Stomach (tissue), 9 donors: Measurements from ENCODE around the gene TMEM88. TPM values are rescaled to one million over a fixed set of nuclear protein-coding genes. Genes with fewer than 3 reads are reported as not detected.

Experiments used
- DNase-seq, 2 donors: peaks; one replicate each; pipeline versions ENCODE4 v3.0.0 to v3.0.0-alpha.2; 2013 to 2019
- H3K27ac ChIP-seq, 5 donors: fragments of 200-600 bp in 4 of 5; sonication (generic) in 4 of 5; one replicate each; pipeline ENCODE4 v1.5.1; 2013 to 2019; ENCODE audit warnings: mild to moderate bottlenecking in 1 of 5, moderate library complexity in 1 of 5
- H3K27me3 ChIP-seq, 3 donors: fragments of 200-600 bp; sonication (generic); one replicate each; pipeline ENCODE4 v1.5.1; 2017 to 2019; ENCODE audit warnings: mixed run types in 1 of 3
- H3K36me3 ChIP-seq, 4 donors: fragments of 200-600 bp; sonication (generic); 1 replicate in 3 of 4; 2 replicates in 1 of 4; pipeline ENCODE4 v1.5.1; 2016 to 2019
- H3K4me1 ChIP-seq, 4 donors: fragments of 200-600 bp; sonication (generic); one replicate each; pipeline ENCODE4 v1.5.1; 2016 to 2019
- H3K4me3 ChIP-seq, 4 donors: fragments of 200-600 bp; sonication (generic) in 3 of 4; one replicate each; pipeline ENCODE4 v1.5.1; 2016 to 2019; ENCODE audit warnings: mild to moderate bottlenecking in 1 of 4
- H3K9me3 ChIP-seq, 4 donors: fragments of 200-600 bp; sonication (generic); one replicate each; pipeline ENCODE4 v1.5.1; 2016 to 2019
- EP300 ChIP-seq: sonication (generic); formaldehyde crosslinking; IDR thresholded peaks from one replicate; pipeline ENCODE4 v1.6.1; 2017; ENCODE audit warnings: antibody characterized with exemption
- POLR2A ChIP-seq, 4 donors: fragments of 450-650 bp; IDR thresholded peaks; one replicate each; pipeline ENCODE4 v1.6.1; 2016; ENCODE audit warnings: antibody characterized with exemption in 4 of 4, control low read depth in 2 of 4, mild to moderate bottlenecking in 1 of 4, moderate library complexity in 1 of 4
- POLR2AphosphoS5 ChIP-seq, 3 donors: sonication (generic); formaldehyde crosslinking; IDR thresholded peaks; one replicate each; pipeline ENCODE4 v1.6.1; 2016; ENCODE audit warnings: antibody characterized with exemption in 3 of 3
- WGBS, 5 donors: extraction: QIAGEN DNeasy Blood & Tissue Kit in 3 of 5; methylation state at CpG; one replicate each; pipeline versions ENCODE4 v1.1.5 to v1.1.7; 2013 to 2018; 5-methylcytosine and 5-hydroxymethylcytosine counted together
- intact Hi-C: fragments of 100-400 bp; cut with DNase I; formaldehyde crosslinking; loops from one replicate; pipeline ENCODE4 v1.15.1; 2023; ENCODE audit warnings: low total_unique reads
- polyA plus RNA-seq, 3 donors: library from polyadenylated mRNA; stranded (reverse); fragments of 200-250 nt; gene quantifications; one replicate each; pipeline ENCODE4 v1.2.3, GENCODE V29; 2013
- total RNA-seq, 5 donors: library from RNA; depleted of rRNA; stranded (reverse); fragments of >200 nt; gene quantifications; one replicate each; pipeline versions ENCODE4 v1.1.0 to v1.2.3, GENCODE V29; 2014 to 2016
- TF ChIP-seq, protein P1 (sequence below), 7 experiments: fragments of 450-650 bp in 4 of 7; fragments of 200-600 bp in 3 of 7; sonication (generic) in 3 of 7; IDR thresholded peaks; one replicate each; pipeline ENCODE4 v1.5.1; 2016 to 2019; ENCODE audit warnings: antibody characterized with exemption in 7 of 7, control low read depth in 2 of 7, mild to moderate bottlenecking in 1 of 7
- donor health status: healthy with polysubstance abuse.
- donor health status: Bipolar disorder and iron deficiency.
- donor health status: healthy.

TMEM88 gene
- total and polyA plus RNA-seq, 8 donors = 1.8 to 36.0 (median 10.4) TPM; not detected in 2

DNA sequence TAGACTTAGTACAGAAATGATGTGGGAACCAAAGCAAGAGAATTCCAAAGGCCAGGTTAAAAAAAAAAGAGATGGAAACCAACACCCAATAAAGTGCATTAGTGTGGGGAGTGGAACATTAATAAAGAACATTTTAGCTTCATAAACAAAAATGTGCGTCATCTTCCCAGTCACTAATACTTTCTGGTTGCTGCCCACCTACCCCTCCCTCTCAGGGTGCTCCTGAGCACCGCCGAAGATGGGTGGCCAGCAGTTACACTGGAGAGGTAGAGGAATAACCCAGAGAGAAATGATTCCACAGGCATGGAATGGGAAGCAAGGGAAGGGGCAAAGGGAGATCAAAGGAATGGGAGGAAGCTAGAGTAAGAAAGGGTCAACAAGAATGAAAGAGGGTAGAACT is 27.8 kb downstream of the TMEM88 start:
- DNase-seq = no peak
- 64 to 81% (median 76%) methylated on average over 3 of the region's 3 CpGs for WGBS, 5 donors
- Histone ChIP-seq H3K27me3 (no peaks in the 10 kb centered on the region), H3K27ac (peak overlapping the region in 4 of 5 donors; percentile 95 to 98 (median 98)), H3K9me3 (no peaks in the 10 kb centered on the region), H3K4me3 (no peak overlapping the region), H3K36me3 (peaks cover 4 to 41% (median 26%) of the 10 kb centered on the region in 4 donors), H3K4me1 (peaks cover 8 to 66% (median 49%) of the 10 kb centered on the region in 4 donors)
- intact Hi-C loops = no loop called here
- TF ChIP-seq POLR2AphosphoS5 (IDR thresholded peaks at IDR 0.05) (no peak), EP300 (no peak), POLR2A (IDR thresholded peaks at IDR 0.05) (no peak)
- TF ChIP-seq, protein P1, sequence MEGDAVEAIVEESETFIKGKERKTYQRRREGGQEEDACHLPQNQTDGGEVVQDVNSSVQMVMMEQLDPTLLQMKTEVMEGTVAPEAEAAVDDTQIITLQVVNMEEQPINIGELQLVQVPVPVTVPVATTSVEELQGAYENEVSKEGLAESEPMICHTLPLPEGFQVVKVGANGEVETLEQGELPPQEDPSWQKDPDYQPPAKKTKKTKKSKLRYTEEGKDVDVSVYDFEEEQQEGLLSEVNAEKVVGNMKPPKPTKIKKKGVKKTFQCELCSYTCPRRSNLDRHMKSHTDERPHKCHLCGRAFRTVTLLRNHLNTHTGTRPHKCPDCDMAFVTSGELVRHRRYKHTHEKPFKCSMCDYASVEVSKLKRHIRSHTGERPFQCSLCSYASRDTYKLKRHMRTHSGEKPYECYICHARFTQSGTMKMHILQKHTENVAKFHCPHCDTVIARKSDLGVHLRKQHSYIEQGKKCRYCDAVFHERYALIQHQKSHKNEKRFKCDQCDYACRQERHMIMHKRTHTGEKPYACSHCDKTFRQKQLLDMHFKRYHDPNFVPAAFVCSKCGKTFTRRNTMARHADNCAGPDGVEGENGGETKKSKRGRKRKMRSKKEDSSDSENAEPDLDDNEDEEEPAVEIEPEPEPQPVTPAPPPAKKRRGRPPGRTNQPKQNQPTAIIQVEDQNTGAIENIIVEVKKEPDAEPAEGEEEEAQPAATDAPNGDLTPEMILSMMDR (IDR thresholded peaks at IDR 0.05) = no peak

DNA sequence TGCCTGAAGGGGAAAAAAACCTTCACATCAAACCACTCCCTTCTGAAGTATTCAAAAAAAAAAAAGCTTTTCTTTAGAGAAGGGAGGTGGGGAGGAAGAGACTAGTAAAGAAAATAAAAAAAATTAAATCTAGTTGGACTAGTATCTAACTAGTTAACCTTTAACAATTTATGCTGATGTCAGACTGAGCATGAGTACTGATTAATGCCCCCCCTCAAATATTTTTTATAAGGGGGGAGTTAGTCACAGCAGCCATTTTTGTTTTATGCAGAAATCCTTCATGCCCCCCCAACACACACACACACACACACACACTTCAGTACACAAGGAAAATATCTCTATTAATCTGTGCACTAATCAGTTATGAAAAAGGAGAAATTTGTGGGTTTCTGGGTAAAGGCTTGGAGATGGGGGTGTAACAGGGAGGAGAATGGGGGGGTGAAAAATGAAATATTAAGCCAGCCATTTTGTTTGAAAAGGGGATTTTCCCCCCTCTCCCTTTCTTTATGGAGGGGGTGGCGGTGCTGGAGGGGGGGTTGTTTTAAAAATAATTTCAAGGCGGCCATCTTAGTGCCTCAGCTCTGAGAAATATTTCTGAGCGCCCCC is 29.0 kb downstream of the TMEM88 start:
- Histone ChIP-seq H3K36me3 (peaks cover 4 to 34% (median 21%) of the 10 kb centered on the region in 4 donors), H3K4me3 (peak overlapping the region; percentile 78 to 93 (median 84)), H3K4me1 (peaks cover 21 to 78% (median 61%) of the 10 kb centered on the region in 4 donors), H3K27me3 (no peaks in the 10 kb centered on the region), H3K27ac (peak overlapping the region in 4 of 5 donors; percentile 95 to 98 (median 98)), H3K9me3 (no peaks in the 10 kb centered on the region)
- intact Hi-C loops = no loop called here
- peak in 1 of 2 donors; percentile 83 for DNase-seq
- TF ChIP-seq, protein P1 (IDR thresholded peaks at IDR 0.05) = no peak
- TF ChIP-seq POLR2A (IDR thresholded peaks at IDR 0.05) (no peak), EP300 (no peak), POLR2AphosphoS5 (IDR thresholded peaks at IDR 0.05) (no peak)
- 0 to 9% (median 5%) methylated on average over 3 of the region's 3 CpGs for WGBS, 5 donors

DNA sequence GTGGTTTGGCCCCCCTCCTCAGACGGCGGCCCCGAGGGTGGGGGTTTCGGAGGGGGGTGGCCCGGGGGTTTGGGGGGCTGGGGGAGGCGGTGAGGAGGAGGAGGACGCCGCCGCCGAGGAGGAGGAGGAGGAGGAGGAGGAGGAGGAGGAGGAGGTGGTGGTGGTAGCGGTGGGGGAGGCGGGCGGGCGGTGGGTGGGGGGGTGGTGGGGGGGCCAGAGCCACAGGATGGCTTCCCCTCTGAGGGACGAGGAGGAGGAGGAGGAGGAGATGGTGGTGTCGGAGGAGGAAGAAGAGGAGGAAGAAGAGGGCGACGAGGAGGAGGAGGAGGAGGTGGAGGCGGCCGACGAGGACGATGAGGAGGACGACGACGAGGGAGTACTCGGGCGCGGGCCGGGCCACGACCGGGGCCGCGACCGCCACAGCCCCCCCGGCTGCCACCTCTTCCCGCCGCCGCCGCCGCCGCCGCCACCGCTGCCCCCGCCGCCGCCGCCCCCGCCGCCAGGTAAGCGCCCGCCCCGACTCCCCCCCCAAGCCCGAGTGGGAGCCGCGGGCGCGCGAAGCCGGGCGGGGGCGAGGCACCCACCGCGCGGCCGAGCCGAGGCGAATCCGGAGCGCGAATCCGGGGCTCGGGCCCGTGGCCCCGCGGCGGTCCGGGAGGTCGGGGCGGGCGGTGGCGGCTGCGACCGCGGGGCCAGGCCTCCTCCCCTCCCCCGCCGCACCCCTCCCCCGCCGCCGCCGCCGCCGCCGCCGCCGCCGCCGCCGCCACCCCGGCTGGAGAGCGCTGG is 29.9 kb downstream of the TMEM88 start:
- Histone ChIP-seq H3K9me3 (no peaks in the 10 kb centered on the region), H3K27ac (peak overlapping the region; percentile 95 to 98 (median 97)), H3K27me3 (no peaks in the 10 kb centered on the region), H3K36me3 (peaks cover 4 to 26% (median 17%) of the 10 kb centered on the region in 4 donors), H3K4me3 (peak overlapping the region; percentile 78 to 93 (median 84)), H3K4me1 (peaks cover 30 to 84% (median 70%) of the 10 kb centered on the region in 4 donors)
- TF ChIP-seq, protein P1 (IDR thresholded peaks at IDR 0.05) = no peak
- TF ChIP-seq POLR2AphosphoS5 (IDR thresholded peaks at IDR 0.05) = no peak
- TF ChIP-seq POLR2A (IDR thresholded peaks at IDR 0.05) = no peak
- no peak for TF ChIP-seq EP300
- peak; percentile 28 to 57 for DNase-seq
- intact Hi-C loops = no loop called here
- WGBS, 5 donors = 0 to 6% (median 1%) methylated on average over 5 to 64 of the region's 100 CpGs

DNA sequence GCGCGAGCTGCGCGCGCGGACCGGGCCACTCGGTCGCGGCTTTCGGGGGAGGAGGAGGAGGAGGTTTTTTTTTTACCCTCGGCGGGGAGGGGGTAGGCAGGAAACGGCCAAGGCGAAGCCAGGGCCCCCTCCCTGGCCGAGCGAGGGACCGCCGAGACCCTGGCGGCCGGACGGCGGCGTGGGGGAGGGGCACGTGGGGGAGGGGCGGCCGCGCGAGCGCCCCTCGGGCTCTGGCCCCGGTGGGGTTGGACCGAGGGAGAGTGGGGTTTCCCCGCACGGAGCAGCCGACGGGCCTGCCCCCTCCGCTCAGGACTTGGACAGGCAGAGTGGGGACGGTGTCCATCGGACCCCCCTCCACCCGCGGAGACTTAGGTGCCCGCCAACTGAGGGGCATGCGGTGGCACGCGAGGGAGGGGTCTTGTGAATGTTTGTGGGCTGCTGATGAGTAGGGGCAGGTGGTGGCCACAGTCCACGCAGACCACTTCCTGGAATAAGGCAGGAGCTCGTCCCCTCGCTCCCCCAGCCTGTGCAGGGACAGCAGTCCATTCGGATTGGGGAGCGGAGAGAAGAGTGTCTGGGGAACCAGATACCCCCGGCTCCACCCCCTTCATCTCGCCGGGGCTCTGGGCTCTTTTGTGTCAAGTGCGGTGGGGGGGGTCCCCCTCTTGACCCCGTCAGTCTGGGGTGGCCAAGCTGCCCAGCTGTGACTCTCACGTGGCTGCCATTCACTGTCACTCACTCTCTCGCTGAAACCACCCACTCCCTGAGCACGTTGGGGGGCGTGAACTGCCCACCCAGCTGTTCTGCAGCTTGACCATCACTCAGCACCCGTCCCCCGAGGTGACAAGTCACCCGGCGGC is 30.7 kb downstream of the TMEM88 start:
- peaks cover 32 to 85% (median 75%) of the 10 kb centered on the region in 4 donors for H3K4me1 ChIP-seq
- intact Hi-C loops = no loop called here
- peak; percentile 39 to 82 for DNase-seq
- H3K9me3 ChIP-seq = no peaks in the 10 kb centered on the region
- no peaks in the 10 kb centered on the region for H3K27me3 ChIP-seq
- peak overlapping the region; percentile 95 to 98 (median 97) for H3K27ac ChIP-seq
- H3K36me3 ChIP-seq = peaks cover 3 to 25% (median 17%) of the 10 kb centered on the region in 4 donors
- peak overlapping the region; percentile 78 to 93 (median 84) for H3K4me3 ChIP-seq
- no peak for TF ChIP-seq EP300
- TF ChIP-seq, protein P1 (IDR thresholded peaks at IDR 0.05) = no peak
- no peak for TF ChIP-seq POLR2AphosphoS5 (IDR thresholded peaks at IDR 0.05)
- no peak for TF ChIP-seq POLR2A (IDR thresholded peaks at IDR 0.05)
- 0 to 2% (median 0%) methylated on average over 18 to 57 of the region's 64 CpGs for WGBS, 5 donors
